Measurements from ENCODE around the gene SNRPB2.

GRCh38 chr20:16714751-16715150 is 15.1 kb upstream of the SNRPB2 start:
- TF ChIP-seq POLR2AphosphoS5 (IDR thresholded peaks at IDR 0.05; ENCODE audit: borderline replicate concordance, low read depth, low read length) (no peak), FOXP2 (optimal IDR thresholded peaks at IDR 0.05; ENCODE audit: control extremely low read depth, extremely low read length, insufficient read depth) (no peak)
